H9 (cell line): ENCODE results near the gene PLD1. TPM values are rescaled to one million over a fixed set of nuclear protein-coding genes. Genes with fewer than 3 reads are reported as not detected.

Experiments
- DNase-seq: peaks from one replicate; pipeline ENCODE4 v3.0.0-alpha.2; 2017
- H2AFZ ChIP-seq: one replicate; pipeline ENCODE4 v1.6.1; 2013; ENCODE audit warnings: mild to moderate bottlenecking, low read length, control low read depth, moderate library complexity
- H2AK5ac ChIP-seq: 2 replicates; pipeline ENCODE4 v1.6.1; 2013; ENCODE audit warnings: low read length, control low read depth, mixed read lengths; ENCODE audit not compliant: insufficient read length
- H2BK120ac ChIP-seq: one replicate; pipeline ENCODE4 v1.6.1; 2013; ENCODE audit warnings: low read depth, mild to moderate bottlenecking, low read length, control low read depth, inconsistent platforms; ENCODE audit not compliant: poor library complexity, severe bottlenecking
- H2BK12ac ChIP-seq: 2 replicates; pipeline ENCODE4 v1.6.1; 2013; ENCODE audit warnings: low read length, control low read depth, mixed read lengths, low read depth; ENCODE audit not compliant: insufficient read length
- H2BK15ac ChIP-seq: 2 replicates; pipeline ENCODE4 v1.6.1; 2013; ENCODE audit warnings: low read depth, low read length, control low read depth
- H2BK20ac ChIP-seq: one replicate; pipeline ENCODE4 v1.6.1; 2013; ENCODE audit warnings: low read depth, mild to moderate bottlenecking, low read length, control low read depth, inconsistent platforms; ENCODE audit not compliant: poor library complexity, severe bottlenecking
- H2BK5ac ChIP-seq: 2 replicates; pipeline ENCODE4 v1.6.1; 2013; ENCODE audit warnings: low read length, control low read depth, mixed read lengths; ENCODE audit not compliant: insufficient read length
- H3K14ac ChIP-seq: 2 replicates; pipeline ENCODE4 v1.6.1; 2013; ENCODE audit warnings: low read length, control low read depth; ENCODE audit not compliant: insufficient read depth
- H3K18ac ChIP-seq: 2 replicates; pipeline ENCODE4 v1.6.1; 2013; ENCODE audit warnings: low read depth, mild to moderate bottlenecking, mixed read lengths, low read length, control low read depth; ENCODE audit not compliant: insufficient read length
- H3K23ac ChIP-seq: 2 replicates; pipeline ENCODE4 v1.6.1; 2013; ENCODE audit warnings: low read length, control low read depth, mixed read lengths, low read depth; ENCODE audit not compliant: insufficient read length
- H3K23me2 ChIP-seq: 2 replicates; pipeline ENCODE4 v1.6.1; 2013; ENCODE audit warnings: low read depth, mild to moderate bottlenecking, mixed read lengths, low read length, control low read depth; ENCODE audit not compliant: insufficient read length, poor library complexity, severe bottlenecking
- H3K27ac ChIP-seq: 2 replicates; pipeline ENCODE4 v1.5.1; 2013; ENCODE audit warnings: low read length, control low read depth, mixed read lengths, low read depth; ENCODE audit not compliant: insufficient read length
- H3K27me3 ChIP-seq: 2 replicates; pipeline ENCODE4 v1.6.1; 2013; ENCODE audit warnings: low read length, control low read depth, inconsistent platforms; ENCODE audit not compliant: insufficient read depth
- H3K4ac ChIP-seq: 2 replicates; pipeline ENCODE4 v1.6.1; 2013; ENCODE audit warnings: low read depth, mild to moderate bottlenecking, control low read depth, inconsistent platforms, low read length, moderate library complexity
- H3K4me1 ChIP-seq: 2 replicates; pipeline ENCODE4 v1.6.1; 2013; ENCODE audit warnings: low read length, control low read depth, inconsistent platforms; ENCODE audit not compliant: insufficient read depth
- H3K4me2 ChIP-seq: 2 replicates; pipeline ENCODE4 v1.6.1; 2013; ENCODE audit warnings: low read length, control low read depth, mixed read lengths; ENCODE audit not compliant: insufficient read length, insufficient read depth
- H3K56ac ChIP-seq: 2 replicates; pipeline ENCODE4 v1.6.1; 2013; ENCODE audit warnings: low read depth, mild to moderate bottlenecking, mixed read lengths, low read length, control low read depth; ENCODE audit not compliant: insufficient read length
- H3K79me1 ChIP-seq: 2 replicates; pipeline ENCODE4 v1.6.1; 2013; ENCODE audit warnings: low read depth, mild to moderate bottlenecking, moderate library complexity, low read length, control low read depth, inconsistent platforms; ENCODE audit not compliant: insufficient read depth, poor library complexity, severe bottlenecking
- H3K79me2 ChIP-seq: 2 replicates; pipeline ENCODE4 v1.6.1; 2013; ENCODE audit warnings: low read length, control low read depth, inconsistent platforms; ENCODE audit not compliant: insufficient read depth
- H3K9ac ChIP-seq: 2 replicates; pipeline ENCODE4 v1.6.1; 2013; ENCODE audit warnings: low read length, control low read depth, mixed read lengths; ENCODE audit not compliant: insufficient read length; ENCODE audit errors: extremely low read depth
- H3K9me3 ChIP-seq: one replicate; pipeline ENCODE4 v1.6.1; 2013; ENCODE audit warnings: low read depth, low read length, inconsistent platforms; ENCODE audit not compliant: control insufficient read depth
- H3T11ph ChIP-seq: one replicate; pipeline ENCODE4 v1.6.1; 2013; ENCODE audit warnings: mild to moderate bottlenecking, low read length, control low read depth, inconsistent platforms
- H4K20me1 ChIP-seq: one replicate; pipeline ENCODE4 v1.6.1; 2013; ENCODE audit not compliant: control insufficient read depth, insufficient read length, insufficient read depth
- H4K5ac ChIP-seq: 2 replicates; pipeline ENCODE4 v1.6.1; 2013; ENCODE audit warnings: low read depth, mild to moderate bottlenecking, mixed read lengths, low read length, control low read depth; ENCODE audit not compliant: insufficient read length
- H4K8ac ChIP-seq: replicated peaks from 2 replicates; pipeline ENCODE4 v1.6.1; 2013; ENCODE audit warnings: low read length, control low read depth, mixed read lengths, low read depth; ENCODE audit not compliant: insufficient read length
- H4K91ac ChIP-seq: 2 replicates; pipeline ENCODE4 v1.6.1; 2013; ENCODE audit warnings: low read depth, mild to moderate bottlenecking, moderate library complexity, mixed read lengths, low read length, control low read depth; ENCODE audit not compliant: insufficient read length
- H3K27ac Mint-ChIP-seq, 3 experiments: 2 replicates in 2 of 3; 3 replicates in 1 of 3; pipeline ENCODE4 v1.8.0; 2020 to 2021; ENCODE audit warnings: mixed read lengths in 3 of 3, mild to moderate bottlenecking in 1 of 3, moderate library complexity in 1 of 3
- H3K27me3 Mint-ChIP-seq: 2 replicates; pipeline ENCODE4 v1.8.0; 2021; ENCODE audit warnings: low read depth, mild to moderate bottlenecking, moderate library complexity, mixed read lengths
- H3K36me3 Mint-ChIP-seq, 3 experiments: 2 replicates in 2 of 3; 3 replicates in 1 of 3; pipeline ENCODE4 v1.8.0; 2020 to 2021; ENCODE audit warnings: low read depth in 3 of 3, mixed read lengths in 3 of 3; ENCODE audit not compliant: insufficient read depth in 1 of 3
- H3K4me1 Mint-ChIP-seq, 2 experiments: 2 replicates each; pipeline ENCODE4 v1.8.0; 2020; ENCODE audit warnings: mixed read lengths in 2 of 2
- H3K4me3 Mint-ChIP-seq, 2 experiments: 2 replicates in 1 of 2; 3 replicates in 1 of 2; pipeline ENCODE4 v1.8.0; 2020 to 2021; ENCODE audit warnings: mild to moderate bottlenecking in 2 of 2, mixed read lengths in 2 of 2, moderate library complexity in 1 of 2
- H3K9me3 Mint-ChIP-seq, 2 experiments: 2 replicates in 1 of 2; 3 replicates in 1 of 2; pipeline ENCODE4 v1.8.0; 2020; ENCODE audit warnings: mild to moderate bottlenecking in 2 of 2, mixed read lengths in 2 of 2, moderate library complexity in 1 of 2
- CTCF ChIP-seq: fragments of 200-600 bp; sonication (generic); conservative IDR thresholded peaks from 3 replicates; pipeline ENCODE4 v1.8.0; 2021; ENCODE audit warnings: antibody characterized with exemption, mild to moderate bottlenecking
- WGBS: extraction: QIAGEN DNeasy Blood & Tissue Kit; methylation state at CpG from one replicate; pipeline ENCODE4 v1.1.7; 2013; ENCODE audit warnings: missing lambda C conversion rate, low lambda C conversion rate, mixed read lengths; ENCODE audit not compliant: insufficient read length; ENCODE audit errors: extremely low coverage; 5-methylcytosine and 5-hydroxymethylcytosine counted together
- total RNA-seq: library from RNA; stranded (reverse); gene quantifications from 2 replicates; pipeline ENCODE4 v1.2.1, GENCODE V29; 2021

PLD1 gene
- total RNA-seq, 1 experiment from 2014 or later = 1.8 TPM

- Histone ChIP-seq H4K91ac (no peak overlapping the region), H2AFZ (no peak overlapping the region), H3K27ac (no peak overlapping the region), H3K56ac (no peak overlapping the region), H3K4ac (no peak overlapping the region), H3K18ac (no peak overlapping the region), H3K4me1 (0 out of 2 replicates have a peak, but pooled peaks cover 4% of the 10 kb centered on the region), H3K79me2 (no peaks in the 10 kb centered on the region), H4K8ac (no peak overlapping the region), H2BK15ac (no peak overlapping the region), H2BK12ac (no peak overlapping the region), H3K23me2 (no peaks in the 10 kb centered on the region), H3K79me1 (no peaks in the 10 kb centered on the region), H3T11ph (no peak overlapping the region), H4K5ac (no peak overlapping the region), H3K23ac (no peak overlapping the region), H3K4me2 (no peak overlapping the region), H2BK20ac (no peak overlapping the region), H3K14ac (no peak overlapping the region), H2BK5ac (no peak overlapping the region), H3K9ac (no peak overlapping the region), H4K20me1 (no peaks in the 10 kb centered on the region), H2AK5ac (no peak overlapping the region), H2BK120ac (no peak overlapping the region), H3K9me3 (no peaks in the 10 kb centered on the region), H3K27me3 (no peaks in the 10 kb centered on the region)
- Mint-ChIP-seq H3K4me1 (peaks cover 14 to 15% of the 10 kb centered on the region in 2 experiments), H3K9me3 (no peaks in the 10 kb centered on the region), H3K27me3 (no peaks in the 10 kb centered on the region), H3K27ac (no peak overlapping the region), H3K36me3 (no peaks in the 10 kb centered on the region), H3K4me3 (no peak overlapping the region)
- no peak for DNase-seq
- no CpG with 5 or more reads among the region's 3 CpGs for WGBS
- TF ChIP-seq CTCF = peak; percentile 53
Observed at GRCh38 chr3:171833789-171834460, 23.6 kb upstream of the PLD1 start.
